Psoas muscle (tissue), 8 donors: ENCODE data around the gene SLU7. TPM values are rescaled to one million over a fixed set of nuclear protein-coding genes. Genes with fewer than 3 reads are reported as not detected.

Experiments
- ATAC-seq, 4 donors: fragments of 200-7000 bp; cut with Tn5 transposase; one replicate each; pipeline ENCODE4 v1.9.1; 2020; ENCODE audit warnings: moderate library complexity in 3 of 4, mild to moderate bottlenecking in 2 of 4
- DNase-seq, 2 donors: peaks; one replicate each; pipeline ENCODE4 v3.0.0-alpha.2; 2020
- H3K27ac ChIP-seq: fragments of 200-600 bp; one replicate; pipeline ENCODE4 v1.8.0; 2022
- H3K27me3 ChIP-seq, 3 donors: fragments of 200-600 bp in 1 of 3; one replicate each; pipeline versions ENCODE4 v1.6.1 to v1.8.0; 2013 to 2022; ENCODE audit warnings: low read length in 2 of 3, mild to moderate bottlenecking in 2 of 3, moderate library complexity in 1 of 3; ENCODE audit not compliant: insufficient read depth in 3 of 3
- H3K36me3 ChIP-seq, 2 donors: fragments of 200-600 bp in 1 of 2; one replicate each; pipeline versions ENCODE4 v1.6.1 to v1.8.0; 2013 to 2022; ENCODE audit warnings: low read depth in 1 of 2, mild to moderate bottlenecking in 1 of 2, moderate library complexity in 1 of 2; ENCODE audit not compliant: insufficient read depth in 1 of 2
- H3K4me1 ChIP-seq: fragments of 200-600 bp; one replicate; pipeline ENCODE4 v1.8.0; 2022
- H3K4me3 ChIP-seq: fragments of 200-600 bp; one replicate; pipeline ENCODE4 v1.8.0; 2022; ENCODE audit warnings: mild to moderate bottlenecking
- H3K9me3 ChIP-seq: fragments of 200-600 bp; one replicate; pipeline ENCODE4 v1.8.0; 2022
- WGBS, 3 donors: extraction: QIAGEN DNeasy Blood & Tissue Kit; methylation state at CpG; one replicate each; pipeline versions ENCODE4 v1.1.6 to v1.1.7; 2013; 5-methylcytosine and 5-hydroxymethylcytosine counted together
- intact Hi-C, 2 donors: fragments of 100-400 bp; cut with DNase I; formaldehyde crosslinking; loops; one replicate each; pipeline versions ENCODE4 v1.11.0 to v1.14.2; 2022
- polyA plus RNA-seq, 3 donors: library from polyadenylated mRNA; stranded (reverse); fragments of 200-250 nt; gene quantifications; one replicate each; pipeline ENCODE4 v1.2.3, GENCODE V29; 2013
- total RNA-seq, 4 donors: library from RNA; stranded (reverse); fragmentation: NEBNext Ultra II Directional in 2 of 4; extraction: Animal tissue kit (Norgen Biotek cat#: 25700) in 2 of 4; gene quantifications; one replicate each; pipeline versions ENCODE4 v1.2.1 to v1.2.4, GENCODE V29; 2021 to 2023
- TF ChIP-seq, protein P1 (sequence below): fragments of 200-600 bp; IDR thresholded peaks from one replicate; pipeline ENCODE4 v1.8.0; 2022; ENCODE audit warnings: antibody characterized with exemption
- donor health status: healthy with polysubstance abuse.
- donor health status: DM: no; HTN: no; CAD: no; lungs with moderate emphysema.
- donor health status: Bipolar disorder and iron deficiency.
- donor health status: healthy.
- donor health status: DM: yes; HTN: yes; CAD: no.
- donor health status: DM: no; HTN: no; CAD: no.
- donor health status: DM: no; HTN: no; CAD: no.
- donor health status: DM: yes; HTN: yes; CAD: no.

The SLU7 gene
- total and polyA plus RNA-seq, 7 donors: 18.3 to 76.0 (median 55.8) TPM

DNA sequence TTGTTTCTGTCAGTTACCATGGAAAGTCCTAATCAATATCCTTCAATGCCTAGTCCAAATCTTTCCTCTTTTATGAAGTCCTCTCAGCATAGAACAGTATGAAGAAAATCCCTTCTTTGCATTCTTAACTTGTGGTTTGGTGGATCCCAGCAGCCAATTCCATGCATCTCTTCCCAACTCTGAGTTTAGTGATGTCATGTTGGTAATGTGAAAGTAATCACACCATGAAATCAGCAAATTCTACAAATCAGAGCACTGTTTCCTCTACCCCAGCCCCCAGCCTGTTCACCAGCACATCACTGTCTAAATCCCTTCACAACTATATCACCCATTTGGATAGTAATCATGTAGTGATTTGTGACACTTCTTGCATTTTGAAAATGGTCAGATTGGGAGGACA is 43.7 kb downstream of the SLU7 start:
- ATAC-seq: no peak

DNA sequence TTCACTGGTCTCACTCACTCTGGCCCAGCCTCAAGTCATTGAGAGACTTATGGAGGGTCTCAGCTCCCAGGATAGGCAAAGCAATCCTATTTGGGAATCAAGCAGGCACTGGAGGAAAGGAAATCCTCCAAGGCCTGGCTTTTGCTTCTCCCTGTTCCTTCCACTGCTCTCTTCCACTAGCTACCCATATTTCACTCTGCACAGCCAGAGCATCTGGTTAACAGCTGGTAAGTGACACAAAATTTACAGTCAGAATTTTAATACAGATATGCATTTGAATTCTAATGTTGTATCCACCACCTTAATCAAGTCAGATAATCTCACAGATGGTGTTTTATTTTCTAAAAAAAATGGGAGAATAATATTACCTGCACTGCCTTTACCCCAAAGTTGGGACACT is 47.6 kb downstream of the SLU7 start:
- DNase-seq (no peak), ATAC-seq (no peak)
- no peak overlapping the region for H3K27ac ChIP-seq
- H3K4me1 ChIP-seq: peaks cover 7% of the 10 kb centered on the region
- no peaks in the 10 kb centered on the region for H3K9me3 ChIP-seq
- H3K27me3 ChIP-seq: peaks cover 0 to 48% (median 2%) of the 10 kb centered on the region in 3 donors
- H3K36me3 ChIP-seq: no peaks in the 10 kb centered on the region
- intact Hi-C loops: no loop called here
- TF ChIP-seq, protein P1, sequence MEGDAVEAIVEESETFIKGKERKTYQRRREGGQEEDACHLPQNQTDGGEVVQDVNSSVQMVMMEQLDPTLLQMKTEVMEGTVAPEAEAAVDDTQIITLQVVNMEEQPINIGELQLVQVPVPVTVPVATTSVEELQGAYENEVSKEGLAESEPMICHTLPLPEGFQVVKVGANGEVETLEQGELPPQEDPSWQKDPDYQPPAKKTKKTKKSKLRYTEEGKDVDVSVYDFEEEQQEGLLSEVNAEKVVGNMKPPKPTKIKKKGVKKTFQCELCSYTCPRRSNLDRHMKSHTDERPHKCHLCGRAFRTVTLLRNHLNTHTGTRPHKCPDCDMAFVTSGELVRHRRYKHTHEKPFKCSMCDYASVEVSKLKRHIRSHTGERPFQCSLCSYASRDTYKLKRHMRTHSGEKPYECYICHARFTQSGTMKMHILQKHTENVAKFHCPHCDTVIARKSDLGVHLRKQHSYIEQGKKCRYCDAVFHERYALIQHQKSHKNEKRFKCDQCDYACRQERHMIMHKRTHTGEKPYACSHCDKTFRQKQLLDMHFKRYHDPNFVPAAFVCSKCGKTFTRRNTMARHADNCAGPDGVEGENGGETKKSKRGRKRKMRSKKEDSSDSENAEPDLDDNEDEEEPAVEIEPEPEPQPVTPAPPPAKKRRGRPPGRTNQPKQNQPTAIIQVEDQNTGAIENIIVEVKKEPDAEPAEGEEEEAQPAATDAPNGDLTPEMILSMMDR: no peak
- no peak overlapping the region for H3K4me3 ChIP-seq

More for the DNA sequence above, 43.7 kb downstream of the SLU7 start:
- Histone ChIP-seq H3K36me3 (no peaks in the 10 kb centered on the region), H3K27ac (no peak overlapping the region), H3K4me3 (no peak overlapping the region), H3K9me3 (no peaks in the 10 kb centered on the region), H3K4me1 (peaks cover 7% of the 10 kb centered on the region), H3K27me3 (peaks cover 0 to 21% (median 2%) of the 10 kb centered on the region in 3 donors)
- TF ChIP-seq, protein P1: no peak
- intact Hi-C loops: no loop called here
- DNase-seq: no peak

DNA sequence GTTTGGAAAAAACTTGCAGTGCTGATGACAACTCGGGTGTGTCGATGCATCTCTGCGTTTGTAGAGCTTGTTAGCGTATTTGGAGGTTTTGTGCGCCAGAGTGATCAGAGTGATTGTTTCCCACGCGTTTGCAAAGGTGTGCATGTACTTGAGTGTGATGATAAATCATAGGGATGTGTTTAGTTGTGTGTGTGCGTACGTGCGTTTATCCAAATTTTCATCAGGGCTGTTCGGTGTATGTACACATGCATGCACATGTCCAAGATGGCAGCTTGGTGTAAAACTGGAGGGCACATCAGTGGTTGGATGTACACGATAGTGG is 48.2 kb downstream of the SLU7 start:
- peaks cover 0 to 48% (median 2%) of the 10 kb centered on the region in 3 donors for H3K27me3 ChIP-seq
- no peak for ATAC-seq
- H3K4me1 ChIP-seq: peaks cover 7% of the 10 kb centered on the region
- no peaks in the 10 kb centered on the region for H3K36me3 ChIP-seq
- no peaks in the 10 kb centered on the region for H3K9me3 ChIP-seq
- H3K27ac ChIP-seq: no peak overlapping the region
- DNase-seq: no peak
- whole genome bisulfite sequencing, 3 donors: 13 to 17% (median 13%) methylated on average over 12 of the region's 12 CpGs
- intact Hi-C loops: no loop called here
- TF ChIP-seq, protein P1: no peak
- H3K4me3 ChIP-seq: peak overlapping the region; percentile 77

DNA sequence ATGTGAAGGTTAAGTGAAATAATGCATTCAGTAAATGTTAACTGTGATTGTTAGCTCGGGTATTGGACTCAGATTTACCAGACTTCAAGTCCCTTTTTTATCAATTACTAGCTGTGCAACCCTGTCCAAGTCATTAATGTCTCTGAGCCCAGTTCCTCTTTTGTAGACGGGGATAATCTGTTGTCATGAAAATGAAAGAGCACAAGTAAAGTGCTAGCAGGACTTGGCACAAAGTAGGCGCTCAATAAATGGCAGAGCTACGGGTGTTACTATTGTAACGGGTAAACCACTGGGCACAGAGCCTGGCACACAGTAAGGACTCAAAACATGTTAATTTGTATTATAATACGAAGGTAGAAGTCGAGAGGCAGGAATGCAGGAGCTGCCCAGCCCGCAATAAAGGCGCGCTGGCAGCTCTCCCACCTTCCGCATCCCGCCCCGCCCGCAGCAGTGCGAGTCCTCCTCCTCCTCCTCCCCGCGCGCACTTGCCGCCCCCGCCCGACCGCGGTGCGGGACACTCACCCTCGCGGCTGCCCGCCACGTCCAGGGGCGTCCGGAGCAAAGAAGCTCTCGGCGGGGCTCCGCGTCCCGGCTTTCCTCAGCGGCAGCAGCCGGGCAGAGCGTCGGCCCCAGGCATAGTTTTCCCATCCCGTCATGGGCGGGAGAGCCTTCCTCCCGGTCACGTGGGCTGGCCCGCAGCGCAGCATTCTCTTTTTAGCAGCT is 48.7 kb downstream of the SLU7 start, which contains the start of gene C1QTNF2:
Gene C1QTNF2 (minus strand): TSS at position 637 of the 723 bp plus-strand sequence. CDS start 15,615 bp downstream, outside the sequence.
- Histone ChIP-seq H3K4me1 (peaks cover 7% of the 10 kb centered on the region), H3K4me3 (peak within 1 kb of the TSS; percentile 77), H3K9me3 (no peaks in the 10 kb centered on the region), H3K36me3 (no peaks in the 10 kb centered on the region), H3K27ac (peak within 1 kb of the TSS; percentile 53), H3K27me3 (peaks cover 0 to 48% (median 2%) of the 10 kb centered on the region in 3 donors)
- peak; percentile 74 to 94 (median 81) for ATAC-seq
- 1 to 2% (median 1%) methylated on average over 34 to 45 of the region's 45 CpGs for WGBS, 3 donors
- intact Hi-C loops: no loop called here
- peak; percentile 64 to 68 for DNase-seq
- TF ChIP-seq, protein P1: no peak

DNA sequence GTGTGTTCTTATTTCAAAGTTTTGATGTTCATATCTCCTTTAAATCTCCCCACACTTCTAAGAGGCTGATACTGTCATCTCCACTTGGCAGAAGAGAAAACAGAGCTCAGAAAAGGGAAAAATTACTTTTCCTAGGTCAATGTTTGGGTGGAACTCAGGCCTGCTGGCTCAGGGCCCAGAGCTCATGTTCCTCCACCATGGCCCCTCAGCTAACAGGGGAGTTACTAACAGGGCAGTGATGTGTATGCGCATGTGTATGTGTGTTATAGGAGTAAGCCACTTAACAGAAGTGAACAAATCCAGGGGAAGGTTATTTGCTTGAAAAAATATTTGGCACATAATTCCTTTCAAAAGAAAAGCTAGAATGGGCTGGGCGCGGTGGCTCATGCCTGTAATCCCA is 51.0 kb downstream of the SLU7 start:
- peaks cover 7% of the 10 kb centered on the region for H3K4me1 ChIP-seq
- WGBS, 3 donors: 86 to 93% (median 89%) methylated on average over 3 of the region's 3 CpGs
- no peak overlapping the region for H3K27ac ChIP-seq
- H3K36me3 ChIP-seq: no peaks in the 10 kb centered on the region
- ATAC-seq: no peak
- H3K27me3 ChIP-seq: peaks cover 0 to 39% (median 0%) of the 10 kb centered on the region in 3 donors
- intact Hi-C loops: no loop called here
- TF ChIP-seq, protein P1: no peak
- no peaks in the 10 kb centered on the region for H3K9me3 ChIP-seq
- H3K4me3 ChIP-seq: no peak overlapping the region
- DNase-seq: no peak
